NCI-H510A treated with DMSO at 0.1 percent for 48 hours (cell line): Measurements from ENCODE around the gene FNIP2.
"Not testable (repeated sequence)": the region's sequence is repeated elsewhere in the genome, so short reads cannot be mapped to it uniquely, and the experiment has no call there.

ENCODE experiments used
- DNase-seq: peaks from one replicate; lab custom pipeline; 2025; lab: John Stamatoyannopoulos, UW

FNIP2 gene

GRCh38 chr4:158814636-158815330 is 46.0 kb downstream of the FNIP2 start:
- DNase-seq: no peak

- DNase-seq: no peak
These were observed 48.1 kb downstream of the FNIP2 start for GRCh38 chr4:158816955-158817354.

GRCh38 chr4:158817562-158818296 is 48.9 kb downstream of the FNIP2 start:
- no peak for DNase-seq

- DNase-seq: no peak
These were observed 49.8 kb downstream of the FNIP2 start for GRCh38 chr4:158818560-158819140.

GRCh38 chr4:158819942-158820786 is 51.3 kb downstream of the FNIP2 start:
- DNase-seq: no peak

- DNase-seq: no peak
These were observed 52.6 kb downstream of the FNIP2 start for GRCh38 chr4:158821228-158821971.

- no peak for DNase-seq
These were observed 53.5 kb downstream of the FNIP2 start for GRCh38 chr4:158822348-158822747.

- DNase-seq: no peak
These were observed 54.6 kb downstream of the FNIP2 start for GRCh38 chr4:158823461-158823873.

GRCh38 chr4:158824425-158825274 is 55.8 kb downstream of the FNIP2 start:
- DNase-seq: no peak

GRCh38 chr4:158825433-158826036 is 56.7 kb downstream of the FNIP2 start:
- no peak for DNase-seq

GRCh38 chr4:158826057-158826456 is 57.2 kb downstream of the FNIP2 start:
- DNase-seq: no peak

- DNase-seq: peak; percentile 29
These were observed 58.1 kb downstream of the FNIP2 start for GRCh38 chr4:158826882-158827281.

- DNase-seq: no peak
These were observed 58.7 kb downstream of the FNIP2 start for GRCh38 chr4:158827543-158827981.

- DNase-seq: not testable (repeated sequence)
These were observed 59.3 kb downstream of the FNIP2 start for GRCh38 chr4:158828151-158828550.

GRCh38 chr4:158829254-158829653 is 60.4 kb downstream of the FNIP2 start:
- DNase-seq: no peak

- no peak for DNase-seq
These were observed 64.8 kb downstream of the FNIP2 start for GRCh38 chr4:158833602-158834001.

- no peak for DNase-seq
These were observed 66.6 kb downstream of the FNIP2 start for GRCh38 chr4:158835226-158836001.

- no peak for DNase-seq
These were observed 67.2 kb downstream of the FNIP2 start for GRCh38 chr4:158836002-158836369.

- DNase-seq: no peak
These were observed 68.1 kb downstream of the FNIP2 start for GRCh38 chr4:158836828-158837449.
